Subcutaneous adipose tissue (tissue), 4 donors: Measurements from ENCODE around the gene HNRNPUL1. TPM values are rescaled to one million over a fixed set of nuclear protein-coding genes. Genes with fewer than 3 reads are reported as not detected.

ENCODE experiments used
- CTCF ChIP-seq: fragments of 450-650 bp; IDR thresholded peaks from one replicate; pipeline ENCODE4 v1.5.1; 2016; ENCODE audit warnings: low read depth, mild to moderate bottlenecking, control low read depth, antibody characterized with exemption, moderate library complexity
- total RNA-seq, 4 donors: library from RNA; depleted of rRNA; stranded (reverse); fragments of >200 nt; gene quantifications; one replicate each; pipeline ENCODE4 v1.1.0, GENCODE V29; 2016

Gene HNRNPUL1
- total RNA-seq, 4 donors from 2014 or later, result 83.3 to 178 (median 135) TPM

- no peak for TF ChIP-seq CTCF
Observed at GRCh38 chr19:41265395-41266153, 1.4 kb downstream of the HNRNPUL1 start.

- no peak for TF ChIP-seq CTCF
Observed at GRCh38 chr19:41269055-41269454, 4.9 kb downstream of the HNRNPUL1 start.

DNA sequence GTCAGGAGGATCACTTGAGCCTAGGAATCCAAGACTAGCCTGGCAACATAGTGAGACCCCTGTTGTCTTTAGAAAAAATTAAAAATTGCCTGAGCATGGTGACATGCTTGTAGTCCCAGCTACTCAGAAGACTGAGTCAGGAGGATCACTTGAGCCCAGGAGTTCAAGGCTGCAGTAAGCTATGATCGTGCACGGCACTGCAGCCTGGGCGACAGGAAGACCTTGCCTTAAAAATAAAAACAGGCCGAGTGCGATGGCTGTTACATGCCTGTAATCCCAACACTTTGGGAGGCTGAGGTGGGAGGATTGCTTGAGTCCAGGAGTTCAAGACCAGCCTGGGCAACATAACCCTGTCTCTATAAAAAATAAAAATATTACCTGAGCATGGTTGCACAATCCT, 5.4 kb downstream of the HNRNPUL1 start:
- no peak for TF ChIP-seq CTCF

DNA sequence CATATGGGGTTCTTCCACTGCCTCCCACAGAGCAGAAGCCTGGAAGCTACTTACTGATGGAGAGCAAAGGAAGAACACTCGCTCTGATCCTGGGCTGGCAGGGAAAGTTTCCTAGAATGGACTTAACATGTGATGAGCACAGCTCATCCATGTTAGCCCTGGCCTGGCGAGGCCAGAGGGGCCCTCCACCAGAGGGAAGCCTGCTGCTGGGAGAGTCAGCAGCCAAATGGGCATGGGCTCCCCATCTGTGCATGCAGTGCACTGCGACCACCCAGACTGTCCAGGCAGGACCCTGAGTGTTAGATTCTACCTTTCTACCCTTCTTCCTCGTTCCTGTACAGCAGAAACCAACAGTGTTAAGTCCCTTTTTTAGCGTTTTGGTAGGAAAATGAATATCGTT, 8.9 kb downstream of the HNRNPUL1 start:
- no peak for TF ChIP-seq CTCF

GRCh38 chr19:41274802-41275201, 10.6 kb downstream of the HNRNPUL1 start:
- TF ChIP-seq CTCF, result no peak

DNA sequence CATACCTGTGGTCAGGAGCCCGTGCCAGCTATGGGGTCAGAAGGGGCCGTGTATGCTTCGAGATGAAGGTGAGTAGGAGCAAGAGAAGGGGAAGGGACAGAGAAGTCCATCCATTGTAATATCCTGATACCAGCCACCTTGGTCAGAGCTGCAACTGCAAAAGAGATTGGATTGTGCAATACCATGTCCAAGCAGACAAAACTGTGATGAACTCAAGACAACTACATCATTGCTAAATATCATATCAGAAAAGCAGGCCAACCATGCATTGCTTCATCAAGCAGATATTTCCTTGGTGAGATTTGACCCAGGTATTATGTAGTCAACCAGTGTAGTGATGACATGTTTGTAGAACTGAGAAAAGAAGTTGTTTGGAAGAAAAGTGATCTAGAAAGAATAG, 12.1 kb downstream of the HNRNPUL1 start:
- no peak for TF ChIP-seq CTCF

GRCh38 chr19:41278478-41278877, 14.3 kb downstream of the HNRNPUL1 start:
- TF ChIP-seq CTCF, result no peak
